ENCODE data around the gene FGFR3. TPM values are rescaled to one million over a fixed set of nuclear protein-coding genes. Genes with fewer than 3 reads are reported as not detected.

The FGFR3 gene
- total and polyA plus RNA-seq, 9 of the 15 experiments (the other 6 are each of a cell fraction or from before 2014, with no cell fraction given), result 1.2 to 60.4 (median 12.7) TPM

GRCh38 chr4:1824746-1825145 lies 31.7 kb downstream of the FGFR3 start (continued):
- TF ChIP-seq CUX1 (CRISPR knock-in tag; IDR thresholded peaks at IDR 0.05), result no peak
- no peak for TF ChIP-seq GATAD2A (IDR thresholded peaks at IDR 0.05)
- no peak for TF ChIP-seq NFRKB (IDR thresholded peaks at IDR 0.05; ENCODE audit: low read depth)
- TF ChIP-seq ATF3 (IDR thresholded peaks at IDR 0.05), result no peak
- no peak for TF ChIP-seq ATF3 (CRISPR knock-in tag; conservative IDR thresholded peaks at IDR 0.05)
- no peak for TF ChIP-seq PHTF2 (CRISPR knock-in tag; IDR thresholded peaks at IDR 0.05)
- no peak for TF ChIP-seq ESRRA (IDR thresholded peaks at IDR 0.05; ENCODE audit: borderline replicate concordance, low read depth)
- no peak for TF ChIP-seq SAP30 (IDR thresholded peaks at IDR 0.05; ENCODE audit: borderline replicate concordance, insufficient read depth, low read depth, low read length, poor library complexity, severe bottlenecking)
